ENCODE measurements around the gene SRP9.
"Not testable (repeated sequence)": the region's sequence is repeated elsewhere in the genome, so short reads cannot be mapped to it uniquely, and the experiment has no call there.

The SRP9 gene

GRCh38 chr1:225827076-225827475 lies 49.5 kb downstream of the SRP9 start:
- peak in 2 of 10 donors; percentile 29 to 57 for DNase-seq

GRCh38 chr1:225828706-225829345 lies 51.2 kb downstream of the SRP9 start:
- intact Hi-C loops (cut with DNase I): no loop called here
- peak in 2 of 10 donors; percentile 62 to 72 for DNase-seq

More at GRCh38 chr1:225827076-225827475, 49.5 kb downstream of the SRP9 start:
- intact Hi-C loops (cut with DNase I): no loop called here

- intact Hi-C loops (cut with DNase I): no loop called here
- no peak for DNase-seq
Observed at GRCh38 chr1:225830841-225831240, 53.2 kb downstream of the SRP9 start.

- DNase-seq: peak in 2 of 10 donors; percentile 45 to 62
- intact Hi-C loops (cut with DNase I): no loop called here
Observed at GRCh38 chr1:225834417-225835329, 57.0 kb downstream of the SRP9 start.

GRCh38 chr1:225835856-225836255 lies 58.2 kb downstream of the SRP9 start:
- peak in 2 of 10 donors; percentile 80 to 88 for DNase-seq
- intact Hi-C loops (cut with DNase I): no loop called here

GRCh38 chr1:225836296-225836695 lies 58.7 kb downstream of the SRP9 start:
- DNase-seq: peak in 2 of 10 donors; percentile 38 to 43
- intact Hi-C loops (cut with DNase I): not testable (repeated sequence)

GRCh38 chr1:225838793-225839192 lies 61.2 kb downstream of the SRP9 start:
- peak in 1 of 10 donors; percentile 75 for DNase-seq
- intact Hi-C loops (cut with DNase I): no loop called here
